Astrocyte (in vitro differentiated cells and primary cell): ENCODE data around the gene P2RY8. TPM values are rescaled to one million over a fixed set of nuclear protein-coding genes. Genes with fewer than 3 reads are reported as not detected.

Experiments
- DNase-seq: peaks from one replicate; pipeline ENCODE4 v3.0.0-alpha.2; 2010; ENCODE audit warnings: low read depth
- FAIRE-seq: peaks from 2 replicates; lab custom pipeline; 2011; peaks lifted over from hg19 to GRCh38; lab: Jason Lieb, UNC
- H2AFZ ChIP-seq: 2 replicates; pipeline ENCODE4 v1.6.0; 2012; ENCODE audit warnings: low read depth, low read length, inconsistent platforms
- H3K27ac ChIP-seq: 2 replicates; pipeline ENCODE4 v1.5.1; 2011; ENCODE audit warnings: low read depth, low read length, inconsistent platforms
- H3K27me3 ChIP-seq: 2 replicates; pipeline ENCODE4 v1.6.0; 2011; ENCODE audit warnings: low read length, inconsistent platforms; ENCODE audit not compliant: insufficient read depth
- H3K36me3 ChIP-seq: 2 replicates; pipeline ENCODE4 v1.5.1; 2011; ENCODE audit warnings: low read length, inconsistent platforms; ENCODE audit not compliant: insufficient read depth
- H3K4me1 ChIP-seq: 2 replicates; pipeline ENCODE4 v1.5.1; 2011; ENCODE audit warnings: low read length, inconsistent platforms; ENCODE audit not compliant: insufficient read depth
- H3K4me2 ChIP-seq: 2 replicates; pipeline ENCODE4 v1.6.0; 2012; ENCODE audit warnings: low read length, inconsistent platforms
- H3K4me3 ChIP-seq: 2 replicates; pipeline ENCODE4 v1.5.1; 2011; ENCODE audit warnings: low read depth, mild to moderate bottlenecking, low read length, inconsistent platforms; ENCODE audit not compliant: insufficient read depth
- H3K79me2 ChIP-seq: 2 replicates; pipeline ENCODE4 v1.6.0; 2012; ENCODE audit warnings: mild to moderate bottlenecking, low read length, inconsistent platforms; ENCODE audit not compliant: insufficient read depth
- H3K9ac ChIP-seq: 2 replicates; pipeline ENCODE4 v1.6.0; 2012; ENCODE audit warnings: mild to moderate bottlenecking, low read length, inconsistent platforms
- H3K9me3 ChIP-seq: 2 replicates; pipeline ENCODE4 v1.5.1; 2012; ENCODE audit warnings: low read depth, mild to moderate bottlenecking, low read length, inconsistent platforms; ENCODE audit not compliant: insufficient read depth
- H4K20me1 ChIP-seq: 2 replicates; pipeline ENCODE4 v1.6.0; 2012; ENCODE audit warnings: low read length, inconsistent platforms; ENCODE audit not compliant: insufficient read depth
- H3K27ac Mint-ChIP-seq: one replicate; pipeline ENCODE4 v1.8.0; 2021; ENCODE audit warnings: mild to moderate bottlenecking, mixed read lengths; ENCODE audit not compliant: unreplicated experiment
- H3K27me3 Mint-ChIP-seq: one replicate; pipeline ENCODE4 v1.8.0; 2021; ENCODE audit warnings: low read depth, mixed read lengths; ENCODE audit not compliant: unreplicated experiment
- H3K36me3 Mint-ChIP-seq: one replicate; pipeline ENCODE4 v1.8.0; 2021; ENCODE audit warnings: low read depth, mixed read lengths; ENCODE audit not compliant: unreplicated experiment
- H3K4me1 Mint-ChIP-seq: one replicate; pipeline ENCODE4 v1.8.0; 2021; ENCODE audit warnings: low read depth, mixed read lengths; ENCODE audit not compliant: unreplicated experiment
- H3K4me3 Mint-ChIP-seq: one replicate; pipeline ENCODE4 v1.8.0; 2021; ENCODE audit warnings: mild to moderate bottlenecking, moderate library complexity, mixed read lengths; ENCODE audit not compliant: unreplicated experiment
- H3K9me3 Mint-ChIP-seq: one replicate; pipeline ENCODE4 v1.8.0; 2021; ENCODE audit warnings: mild to moderate bottlenecking, mixed read lengths; ENCODE audit not compliant: unreplicated experiment
- CTCF ChIP-seq: IDR thresholded peaks from 2 replicates; pipeline ENCODE4 v1.5.1; 2011; ENCODE audit warnings: low read depth, mild to moderate bottlenecking, inconsistent platforms, low read length, moderate library complexity; ENCODE audit not compliant: insufficient read depth
- EZH2 ChIP-seq: IDR thresholded peaks from 2 replicates; pipeline ENCODE4 v1.6.1; 2012; ENCODE audit warnings: mild to moderate bottlenecking, low read length, inconsistent platforms; ENCODE audit not compliant: insufficient read depth
- total RNA-seq: library from RNA; stranded (reverse); gene quantifications from 2 replicates; pipeline ENCODE4 v1.2.1, GENCODE V29; 2021

Gene P2RY8
- total RNA-seq, 1 donor from 2014 or later, result not detected

GRCh38 chrX:1502241-1502640 lies 34.7 kb downstream of the P2RY8 start:
- no peak for DNase-seq

GRCh38 chrX:1500701-1501624 lies 36.0 kb downstream of the P2RY8 start:
- H3K79me2 ChIP-seq, result no peaks in the 10 kb centered on the region
- H3K36me3 Mint-ChIP-seq, result no peaks in the 10 kb centered on the region
- H3K4me3 Mint-ChIP-seq, result no peak overlapping the region
- no peak for DNase-seq
- H3K4me1 ChIP-seq, result no peaks in the 10 kb centered on the region
- no peak overlapping the region for H2AFZ ChIP-seq
- H3K9me3 ChIP-seq, result no peaks in the 10 kb centered on the region
- no peaks in the 10 kb centered on the region for H3K27me3 Mint-ChIP-seq
- no peaks in the 10 kb centered on the region for H4K20me1 ChIP-seq
- no peak overlapping the region for H3K9ac ChIP-seq
- H3K4me1 Mint-ChIP-seq, result no peaks in the 10 kb centered on the region
- peaks cover 6% of the 10 kb centered on the region for H3K9me3 Mint-ChIP-seq
- FAIRE-seq, result no peak
- no peak overlapping the region for H3K4me3 ChIP-seq
- H3K27ac Mint-ChIP-seq, result no peak overlapping the region
- no peak overlapping the region for H3K27ac ChIP-seq
- H3K4me2 ChIP-seq, result no peak overlapping the region
- H3K36me3 ChIP-seq, result no peaks in the 10 kb centered on the region
- TF ChIP-seq EZH2, result no peak
- TF ChIP-seq CTCF, result no peak
- no peaks in the 10 kb centered on the region for H3K27me3 ChIP-seq

More at GRCh38 chrX:1502241-1502640, 34.7 kb downstream of the P2RY8 start:
- H3K9ac ChIP-seq, result no peak overlapping the region
- no peak overlapping the region for H3K27ac ChIP-seq
- Mint-ChIP-seq H3K4me1 (no peaks in the 10 kb centered on the region), H3K9me3 (peaks cover 6% of the 10 kb centered on the region), H3K36me3 (no peaks in the 10 kb centered on the region), H3K27ac (no peak overlapping the region), H3K27me3 (no peaks in the 10 kb centered on the region), H3K4me3 (no peak overlapping the region)
- H3K36me3 ChIP-seq, result no peaks in the 10 kb centered on the region
- H3K4me3 ChIP-seq, result no peak overlapping the region
- no peak overlapping the region for H2AFZ ChIP-seq
- no peak overlapping the region for H3K4me2 ChIP-seq
- no peaks in the 10 kb centered on the region for H3K27me3 ChIP-seq
- FAIRE-seq, result no peak
- no peak for TF ChIP-seq EZH2
- TF ChIP-seq CTCF, result no peak
- peaks cover 4% of the 10 kb centered on the region for H3K9me3 ChIP-seq
- no peaks in the 10 kb centered on the region for H3K4me1 ChIP-seq
- H4K20me1 ChIP-seq, result no peaks in the 10 kb centered on the region
- H3K79me2 ChIP-seq, result no peaks in the 10 kb centered on the region

- Histone ChIP-seq H3K79me2 (no peaks in the 10 kb centered on the region), H3K9ac (no peak overlapping the region), H3K36me3 (no peaks in the 10 kb centered on the region), H3K27me3 (no peaks in the 10 kb centered on the region), H3K4me3 (no peak overlapping the region), H3K9me3 (no peaks in the 10 kb centered on the region), H3K27ac (no peak overlapping the region), H4K20me1 (no peaks in the 10 kb centered on the region), H3K4me1 (no peaks in the 10 kb centered on the region), H2AFZ (no peak overlapping the region), H3K4me2 (no peak overlapping the region)
- DNase-seq (no peak), FAIRE-seq (no peak)
- no peak overlapping the region for H3K27ac Mint-ChIP-seq
- no peaks in the 10 kb centered on the region for H3K4me1 Mint-ChIP-seq
- H3K4me3 Mint-ChIP-seq, result no peak overlapping the region
- H3K9me3 Mint-ChIP-seq, result peaks cover 4% of the 10 kb centered on the region
- TF ChIP-seq EZH2 (no peak), CTCF (no peak)
- H3K27me3 Mint-ChIP-seq, result peaks cover 6% of the 10 kb centered on the region
- no peaks in the 10 kb centered on the region for H3K36me3 Mint-ChIP-seq
Measured at GRCh38 chrX:1496076-1496475, 40.9 kb downstream of the P2RY8 start.
